ENCODE data around the gene FRMD1.

- TF ChIP-seq CTCF (IDR thresholded peaks at IDR 0.05): no peak
- TF ChIP-seq POLR2AphosphoS5 (IDR thresholded peaks at IDR 0.05): no peak
Measured at GRCh38 chr6:168122011-168122410, 43.0 kb upstream of the FRMD1 start.
